ENCODE results near the gene SMIM24.

Gene SMIM24

DNA sequence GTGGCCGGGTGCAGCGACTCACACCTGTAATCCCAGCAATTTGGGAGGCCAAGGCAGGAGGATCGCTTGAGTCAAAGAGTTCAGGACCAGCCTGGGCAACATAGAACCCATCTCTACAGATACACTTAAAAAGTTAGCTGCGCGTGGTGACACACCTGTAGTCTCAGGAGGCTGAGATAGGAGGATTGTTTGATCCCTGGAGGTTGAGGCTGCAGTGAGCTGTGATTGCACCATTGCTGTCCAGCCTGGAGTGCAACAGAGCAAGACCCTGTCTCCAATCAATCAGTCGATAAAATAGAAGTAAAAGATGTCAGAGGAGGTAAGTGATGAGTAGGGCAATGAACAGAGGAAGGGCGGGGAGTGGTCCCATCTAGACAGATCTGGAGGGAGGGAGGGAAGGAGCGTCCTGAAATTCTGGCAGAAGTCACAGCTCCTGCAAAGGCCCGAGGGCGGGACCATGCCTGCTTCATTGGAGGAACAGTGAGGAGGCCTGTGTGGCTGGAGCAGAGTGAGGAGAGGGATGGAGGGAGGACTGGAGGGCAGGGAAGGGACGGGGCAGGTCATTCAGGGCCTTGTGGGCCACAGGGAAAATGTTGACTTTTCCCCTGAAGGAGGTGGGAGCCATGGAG, 9.7 kb downstream of the SMIM24 start:
- DNase-seq: no peak

DNA sequence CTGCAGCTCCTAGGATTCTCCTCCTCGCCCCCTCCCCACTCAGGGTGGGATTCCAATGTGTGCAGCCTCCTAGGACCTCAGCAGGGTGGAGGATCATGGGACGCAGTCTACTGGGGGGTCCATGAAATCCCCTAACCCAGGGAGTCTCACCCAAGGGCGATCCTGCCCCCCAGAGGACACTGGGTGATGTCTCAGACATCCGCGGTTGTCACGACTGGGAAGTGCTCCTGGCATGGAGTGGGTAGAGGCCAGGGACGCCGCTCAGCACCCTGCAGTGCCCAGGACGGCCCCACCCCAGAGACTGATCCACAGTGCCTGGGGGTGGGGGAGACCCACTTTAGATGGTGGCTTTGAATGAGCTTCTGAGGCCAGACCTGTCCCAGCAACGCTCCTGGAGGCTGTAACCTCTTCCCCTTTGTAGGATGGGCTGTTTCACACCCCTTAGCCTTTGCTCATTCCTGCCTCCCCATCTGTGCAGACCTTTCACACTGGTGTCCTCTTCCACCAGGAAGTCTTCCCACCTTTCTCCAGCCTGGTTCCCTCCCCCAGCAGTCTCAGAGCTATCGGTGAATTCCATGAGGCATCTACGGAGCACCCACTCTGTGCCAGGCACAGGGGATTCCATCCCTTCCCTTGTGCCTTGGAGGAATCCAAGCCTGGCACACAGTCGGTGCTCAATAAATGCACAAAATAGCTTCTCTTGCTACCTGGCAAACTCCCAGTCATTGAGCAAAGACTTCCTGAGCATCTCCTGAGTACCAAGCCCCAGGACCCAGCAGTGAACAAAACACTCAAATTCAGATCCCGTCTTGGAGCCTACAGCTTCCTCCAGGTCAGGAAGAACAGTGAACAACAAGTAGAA, 10.5 kb downstream of the SMIM24 start:
- no peak for DNase-seq

DNA sequence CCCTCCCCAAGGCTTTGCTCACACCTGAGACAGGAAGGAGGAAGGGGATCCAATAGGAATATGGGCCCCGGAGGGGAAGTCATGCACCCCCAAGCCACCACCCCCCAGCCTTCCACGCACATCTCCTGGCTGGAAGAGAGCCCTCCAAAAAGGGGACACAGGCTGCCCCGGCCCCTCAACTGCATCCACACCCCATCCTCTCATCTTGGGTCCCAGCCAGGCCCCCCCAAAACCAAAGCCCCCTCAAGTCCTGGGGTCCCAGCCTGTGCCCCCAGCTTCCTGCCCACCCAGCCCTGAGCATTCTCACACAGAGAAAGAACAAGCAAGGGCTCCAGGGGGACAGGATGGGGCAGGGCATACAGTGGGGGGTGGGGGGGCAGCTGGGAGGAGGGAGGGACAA, 12.1 kb downstream of the SMIM24 start:
- DNase-seq: no peak

DNA sequence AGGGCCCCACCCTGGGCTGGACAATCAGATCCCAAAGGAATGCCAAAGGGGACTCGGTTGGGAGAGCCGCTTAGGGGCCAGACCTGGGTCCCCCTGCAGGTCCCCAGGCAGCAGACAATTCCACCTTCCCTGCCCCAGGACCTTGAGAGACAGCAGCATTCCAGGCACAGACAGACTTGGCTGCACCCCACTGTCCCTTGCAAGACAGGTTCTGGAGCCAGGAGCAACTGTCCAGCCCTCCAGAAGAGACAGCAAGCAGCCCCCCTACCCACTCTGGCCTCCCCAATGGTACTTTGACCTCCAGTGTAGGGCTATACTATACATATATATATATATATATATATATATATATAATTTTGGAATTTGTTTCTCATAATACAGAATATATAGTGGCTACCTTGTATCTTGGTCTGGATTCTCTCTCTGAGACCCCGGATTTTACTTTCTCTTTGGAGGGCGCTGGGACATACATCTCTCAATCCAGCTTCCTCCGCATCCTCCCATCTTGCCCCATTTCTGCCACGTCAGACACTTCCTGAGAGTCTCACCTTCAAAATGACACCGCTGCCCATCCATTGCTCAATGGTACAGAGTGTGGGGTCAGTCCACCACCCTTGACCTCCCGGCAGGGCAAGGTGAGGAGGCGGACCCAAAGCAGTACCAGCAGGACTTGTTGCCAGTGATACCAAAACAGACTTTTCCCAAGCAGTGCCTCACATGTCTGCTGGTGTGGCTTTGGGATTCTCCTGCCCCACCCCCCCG, 12.7 kb downstream of the SMIM24 start:
- no peak for DNase-seq

DNA sequence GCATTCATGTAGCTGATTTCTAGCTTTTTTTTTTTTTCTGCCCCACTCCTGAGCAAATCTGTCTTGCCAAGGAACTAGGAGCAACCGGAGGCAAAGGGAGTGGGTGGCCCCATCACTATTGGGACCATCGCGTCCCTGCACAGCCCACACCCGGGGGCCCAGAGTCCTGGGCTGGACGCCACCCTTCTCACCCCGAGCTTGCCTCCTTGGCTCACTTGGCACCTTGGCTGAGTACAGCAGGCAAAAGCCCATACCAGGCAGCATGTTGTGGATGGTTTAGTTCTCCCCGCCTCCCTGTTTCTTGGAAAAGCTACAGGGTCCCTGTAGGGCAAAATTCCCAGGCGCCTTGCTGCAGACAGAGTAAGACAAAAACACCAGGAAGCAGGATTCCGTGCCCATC, 13.7 kb downstream of the SMIM24 start:
- DNase-seq: no peak

DNA sequence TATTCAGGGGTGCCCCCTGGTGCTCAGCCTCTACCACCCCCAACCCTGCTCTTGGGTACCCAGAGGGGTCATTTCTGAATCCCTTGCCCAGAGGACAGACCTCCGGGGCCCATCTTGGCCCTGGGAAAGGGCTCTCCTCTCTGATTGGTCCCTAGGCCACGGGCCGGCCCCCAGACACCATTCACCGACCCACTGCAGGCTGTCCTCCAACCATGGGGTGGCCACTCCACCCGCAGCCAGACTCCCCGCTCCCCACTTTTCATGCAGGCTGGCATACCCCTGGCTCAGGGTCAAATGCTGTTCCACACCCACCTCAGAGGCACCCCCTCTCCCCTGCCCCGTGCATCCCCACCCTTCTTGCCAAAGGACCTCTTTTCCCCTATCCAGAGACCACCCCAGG, 14.8 kb downstream of the SMIM24 start:
- no peak for DNase-seq

DNA sequence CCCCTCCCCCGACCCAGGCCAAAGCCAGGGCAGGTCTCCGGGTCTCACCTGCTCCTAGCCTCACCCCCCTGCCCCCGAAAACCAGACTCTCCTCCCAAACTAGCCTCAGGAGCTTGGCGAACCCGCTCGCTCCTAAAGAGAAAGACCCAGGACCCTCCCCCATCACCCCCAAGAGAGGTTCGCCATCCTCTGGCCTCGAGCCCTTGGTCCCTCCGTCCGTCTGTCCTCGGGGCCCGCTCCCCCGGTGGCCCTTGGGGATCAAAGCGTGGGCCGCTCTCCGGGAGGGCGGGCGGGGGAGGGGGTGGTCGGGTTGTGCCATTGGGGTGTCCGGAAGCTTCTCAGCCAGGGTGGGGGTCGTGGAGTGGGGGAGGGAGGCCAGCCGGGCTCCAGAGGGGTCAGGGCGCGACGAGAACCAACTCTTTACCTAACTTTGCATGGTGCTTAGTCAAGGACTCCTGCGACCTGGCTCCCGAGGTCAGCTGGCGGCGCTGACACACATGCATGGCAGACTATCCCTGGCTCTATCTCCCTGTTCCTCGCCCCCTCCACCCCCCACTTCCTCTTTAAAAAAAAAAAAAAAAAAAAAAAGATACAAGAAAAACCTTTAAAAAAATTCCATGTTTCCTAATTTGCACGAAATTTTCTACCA, 15.6 kb downstream of the SMIM24 start:
- DNase-seq: no peak

DNA sequence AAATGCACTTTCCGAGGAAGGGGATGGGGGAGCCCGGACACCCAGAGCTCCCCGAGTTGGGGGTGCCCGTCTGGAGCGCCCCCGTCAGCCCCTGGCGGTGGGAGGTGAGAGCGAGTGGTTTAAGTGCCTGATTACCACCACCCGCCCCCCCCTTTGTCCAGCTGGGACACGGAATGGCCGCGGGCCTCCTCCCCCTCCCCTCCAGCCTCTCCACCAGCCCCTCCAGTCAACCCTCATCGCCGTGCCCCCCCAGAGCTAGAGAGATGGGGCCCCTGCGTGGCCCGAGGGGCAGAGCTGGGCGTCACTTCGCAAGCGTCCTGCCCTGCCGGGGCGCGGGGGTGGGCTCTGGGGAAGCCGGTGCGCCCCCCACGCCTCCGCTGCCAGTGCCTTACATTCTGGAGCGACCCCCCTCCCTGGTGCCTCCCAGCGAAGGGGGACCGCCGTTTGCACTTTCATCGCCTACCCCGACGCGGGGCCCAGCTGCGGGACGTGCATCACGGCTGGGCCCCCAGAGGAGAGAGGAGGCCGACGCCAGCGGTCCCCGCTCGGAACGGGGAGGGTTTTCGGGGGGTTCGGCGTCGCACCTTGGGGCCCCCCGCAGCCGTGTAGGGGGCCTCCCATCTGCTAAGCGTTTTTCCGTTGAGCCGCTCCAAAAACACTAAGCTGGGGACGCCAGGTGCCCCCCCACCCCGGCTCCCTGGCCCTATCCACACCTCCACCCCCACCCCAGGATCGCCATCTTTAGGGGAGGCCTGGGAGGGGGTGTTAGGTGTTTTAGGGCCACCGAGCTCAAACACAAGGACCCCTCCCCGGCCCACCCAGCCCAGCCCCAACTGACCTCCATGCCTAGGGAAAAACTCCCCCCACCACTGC, 16.4 kb downstream of the SMIM24 start:
- no peak for DNase-seq

DNA sequence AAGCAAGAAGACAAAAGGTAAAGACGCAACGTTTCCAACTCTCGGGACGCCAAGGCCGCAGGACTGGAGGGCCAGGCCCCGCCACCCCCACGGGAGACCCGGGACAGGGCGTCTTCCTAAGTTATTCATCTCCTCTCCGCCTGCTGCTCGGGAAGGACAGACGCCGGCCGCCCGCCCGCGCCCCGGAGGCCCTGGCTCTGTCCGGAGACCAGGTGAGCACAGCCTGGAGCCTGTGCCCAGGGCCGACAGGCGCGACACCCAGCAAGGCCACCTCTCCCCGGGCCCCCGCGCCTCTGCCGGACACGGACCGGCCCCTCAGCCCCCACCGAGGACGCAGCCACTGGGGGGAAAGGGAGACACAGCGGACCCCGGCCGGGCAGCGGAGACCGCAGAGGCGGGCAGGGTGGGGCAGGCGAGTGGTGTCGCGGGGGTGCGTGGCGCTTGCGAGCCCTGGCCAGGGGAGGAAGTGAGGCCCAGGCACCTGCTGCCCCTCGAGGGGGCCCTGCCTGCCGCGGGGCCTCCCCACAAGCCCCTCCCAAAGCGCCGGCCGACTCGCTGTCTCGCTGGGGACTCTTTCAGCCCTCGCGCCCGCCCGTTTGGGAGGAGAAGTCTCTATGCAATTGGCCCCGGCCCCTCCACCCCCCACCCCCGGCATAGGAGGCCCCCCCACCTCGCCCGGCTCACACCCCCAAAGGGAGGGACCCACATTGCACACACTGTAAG, 17.2 kb downstream of the SMIM24 start:
- DNase-seq: no peak

DNA sequence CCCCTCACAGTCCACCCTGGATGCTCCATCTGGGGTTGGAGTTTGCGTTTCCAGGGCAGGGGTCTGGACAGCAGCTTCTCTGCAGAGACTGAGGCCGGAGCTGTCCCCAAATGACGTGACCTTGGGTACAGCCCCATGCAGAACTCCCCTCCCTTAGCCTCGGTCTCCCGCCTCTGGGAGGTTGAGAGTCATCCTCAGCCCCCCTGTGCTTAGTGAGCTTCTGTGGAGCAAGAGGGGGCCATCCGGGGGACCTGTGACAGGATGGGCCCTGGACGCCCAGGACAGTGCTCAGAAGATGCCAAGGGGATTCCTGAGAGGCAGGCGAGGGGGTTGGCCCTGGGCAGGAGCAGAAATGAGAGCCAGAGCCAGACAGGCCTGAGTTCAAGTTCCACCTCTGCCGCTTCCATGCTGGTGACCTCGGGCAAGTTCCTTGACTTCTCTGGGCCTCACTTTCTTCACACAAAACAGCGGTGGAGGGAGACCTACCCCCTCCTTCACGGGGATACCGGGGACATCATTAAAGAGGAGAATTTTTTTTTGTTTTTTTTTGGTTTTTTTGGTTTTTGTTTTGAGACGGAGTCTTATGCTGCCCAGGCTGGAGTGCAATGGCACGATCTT, 20.3 kb downstream of the SMIM24 start:
- no peak for DNase-seq

DNA sequence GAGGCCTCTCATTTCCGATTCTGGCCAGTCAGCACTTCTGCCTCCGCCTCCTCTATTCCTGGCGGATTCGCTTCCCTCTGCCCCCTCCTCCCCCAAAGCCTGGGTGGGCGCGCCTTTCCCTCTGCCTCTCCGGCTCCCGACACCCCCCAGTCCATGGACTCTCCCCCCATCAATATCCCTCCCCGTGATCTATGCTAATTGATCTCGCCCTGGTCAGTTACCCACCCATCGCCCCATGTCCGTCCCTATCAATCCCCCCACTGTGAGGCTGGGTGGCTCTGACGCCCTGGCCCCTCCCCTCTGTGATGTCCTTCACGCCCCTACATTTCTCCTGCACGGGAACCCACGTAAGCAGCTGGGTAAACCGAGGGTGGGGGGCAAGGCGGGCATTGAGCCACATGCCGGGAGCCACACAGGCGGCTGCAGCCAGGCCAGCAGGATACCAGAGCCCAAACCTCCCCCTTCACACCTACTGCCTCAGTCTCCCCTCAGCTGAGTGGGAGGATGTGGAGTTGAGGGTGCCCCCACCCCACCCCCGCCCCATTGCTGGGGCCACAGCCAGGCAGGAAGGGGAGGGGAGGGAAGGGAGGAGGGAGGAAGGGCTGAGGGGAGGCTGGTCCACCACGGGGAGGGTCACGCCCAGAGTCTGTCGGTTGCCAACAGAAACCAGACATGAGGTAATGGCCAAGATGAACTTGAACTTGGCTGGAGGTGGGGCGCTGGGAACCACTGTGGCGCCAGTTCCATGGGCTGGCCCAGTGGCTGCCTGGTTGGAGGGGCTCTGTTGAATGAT, 21.0 kb downstream of the SMIM24 start:
- DNase-seq: no peak

DNA sequence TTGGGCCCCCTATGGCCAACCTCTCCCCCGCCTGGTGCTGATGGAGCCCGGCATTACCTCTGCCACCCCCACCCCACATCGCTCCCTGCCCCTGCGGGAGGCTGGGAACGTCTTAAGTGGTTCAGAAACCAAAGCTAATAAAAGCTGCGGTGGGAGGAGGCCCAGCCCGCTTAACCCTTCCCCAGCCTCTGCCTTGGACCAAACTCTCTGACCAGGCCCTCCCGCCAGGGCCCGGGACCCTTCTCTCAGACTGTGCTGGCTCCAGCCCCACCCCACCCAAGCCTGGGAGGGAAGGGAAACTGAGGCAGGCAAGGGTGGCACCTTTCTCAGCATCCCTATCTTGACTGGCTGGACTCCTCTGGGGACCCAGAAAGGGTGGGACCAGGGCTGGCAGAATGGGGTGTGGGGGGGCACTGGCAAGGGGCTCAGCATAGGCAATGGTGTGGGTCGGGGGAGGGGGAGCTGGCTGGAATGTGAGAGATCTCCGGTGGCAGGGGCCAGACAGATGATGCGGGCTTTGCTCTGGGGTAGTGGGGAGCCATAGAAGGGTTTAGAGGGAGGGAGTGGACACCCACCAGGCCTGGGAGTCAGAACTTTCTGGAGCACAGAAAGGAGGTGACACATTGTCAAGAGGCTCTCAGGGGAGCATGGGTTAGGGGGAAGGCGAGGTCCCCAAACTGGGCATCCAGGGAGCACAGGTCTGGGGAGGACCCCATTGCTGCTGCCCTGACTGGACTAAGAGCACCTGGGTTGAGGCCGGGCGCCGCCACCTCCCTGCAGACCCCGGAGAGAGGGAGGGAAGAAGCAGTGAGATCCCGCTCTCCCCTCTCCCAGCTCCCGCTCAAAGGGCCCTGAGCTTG, 21.9 kb downstream of the SMIM24 start:
- DNase-seq: no peak

DNA sequence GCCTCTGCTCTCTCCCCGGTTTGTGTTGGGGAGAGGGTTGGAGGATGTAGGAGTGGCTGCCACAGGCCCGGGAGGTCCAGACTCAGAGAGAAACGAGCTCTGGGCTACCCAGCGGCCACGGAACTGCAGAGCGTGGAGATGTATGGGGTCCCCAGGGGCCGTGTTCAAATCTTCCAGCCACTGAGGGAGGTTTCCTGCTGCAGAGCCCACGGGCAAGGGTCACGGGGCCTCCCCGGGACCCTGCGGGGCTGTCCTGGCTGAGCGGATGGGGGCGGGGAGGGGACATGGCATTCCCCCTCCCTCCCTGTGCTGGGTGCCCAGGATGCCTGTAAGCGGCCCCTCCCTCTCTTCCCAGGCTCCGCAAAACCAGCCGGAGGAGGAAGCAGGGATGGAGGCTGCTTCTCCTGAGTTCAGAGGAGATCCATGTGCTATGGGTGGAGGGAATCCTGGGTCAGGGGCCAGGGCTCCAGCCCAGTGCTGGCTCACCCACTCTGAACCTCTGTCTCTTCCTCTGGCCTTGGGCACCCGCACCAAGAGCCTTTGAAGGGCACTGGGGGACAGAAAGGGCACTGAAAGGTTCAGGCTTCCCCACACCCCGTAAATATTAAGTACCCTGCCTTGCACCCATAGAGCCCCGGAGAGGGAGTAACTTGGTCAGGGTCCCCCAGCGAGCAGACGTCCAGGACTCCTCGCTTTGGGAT, 22.6 kb downstream of the SMIM24 start:
- DNase-seq: no peak

DNA sequence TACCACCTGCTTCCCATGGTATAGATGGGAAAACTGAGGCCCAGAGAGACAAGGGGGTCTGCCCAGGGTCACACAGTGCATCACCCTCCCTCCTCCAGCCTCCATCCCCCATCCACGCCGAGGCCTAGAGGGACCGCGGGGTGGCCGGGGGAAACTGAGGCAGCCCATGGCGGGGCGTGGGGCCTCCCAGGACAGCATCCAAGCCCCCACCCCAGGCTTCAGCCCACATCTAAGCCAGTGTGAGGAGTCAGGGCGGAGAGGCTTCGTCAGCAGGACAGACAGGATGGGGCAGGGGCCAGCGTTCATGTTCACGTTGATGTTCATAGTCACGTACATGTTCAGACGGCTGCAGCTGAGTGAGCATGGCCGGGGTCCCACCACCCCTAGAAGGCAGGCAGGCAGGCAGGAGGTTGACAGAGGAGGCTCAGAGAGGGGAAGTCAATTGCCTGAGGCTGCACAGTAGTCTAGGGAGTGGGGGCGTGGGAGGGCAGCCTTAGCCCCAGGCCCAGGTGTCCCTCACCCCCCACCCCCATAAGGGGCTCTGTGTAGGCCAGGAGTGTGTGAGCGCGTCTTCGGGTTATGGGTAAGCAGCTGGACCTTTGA, 23.3 kb downstream of the SMIM24 start:
- no peak for DNase-seq

DNA sequence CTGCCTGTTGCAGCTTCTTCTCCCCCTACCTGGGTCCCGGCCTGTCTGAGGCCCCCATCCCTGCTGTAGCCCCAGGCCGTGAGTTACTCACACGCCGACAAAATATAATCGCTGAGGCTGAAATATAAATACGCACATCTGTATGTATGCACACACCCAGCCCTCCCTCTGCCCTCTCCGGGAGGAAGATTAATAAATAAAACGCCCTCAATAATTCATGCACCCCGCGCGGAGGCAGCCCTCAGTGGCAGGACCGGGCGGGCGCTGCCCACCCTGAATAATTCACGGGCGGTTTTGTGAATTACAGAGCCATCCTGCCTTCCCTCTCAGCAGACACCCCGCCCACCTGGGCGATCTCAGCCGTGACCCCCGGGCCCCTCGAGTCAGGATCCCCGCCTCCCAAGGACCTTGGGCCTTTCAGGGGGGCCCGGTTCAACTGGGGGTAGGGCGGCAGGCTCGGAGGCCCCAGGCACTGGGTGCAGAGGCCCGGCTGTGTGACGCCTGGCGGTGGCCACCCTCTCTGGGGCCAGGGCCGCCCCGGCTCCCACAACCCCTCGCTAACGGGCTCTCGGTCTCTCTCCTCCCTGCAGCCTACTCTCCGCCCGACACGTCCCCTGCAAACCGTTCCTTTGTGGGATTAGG, 24.2 kb downstream of the SMIM24 start:
- DNase-seq: no peak

DNA sequence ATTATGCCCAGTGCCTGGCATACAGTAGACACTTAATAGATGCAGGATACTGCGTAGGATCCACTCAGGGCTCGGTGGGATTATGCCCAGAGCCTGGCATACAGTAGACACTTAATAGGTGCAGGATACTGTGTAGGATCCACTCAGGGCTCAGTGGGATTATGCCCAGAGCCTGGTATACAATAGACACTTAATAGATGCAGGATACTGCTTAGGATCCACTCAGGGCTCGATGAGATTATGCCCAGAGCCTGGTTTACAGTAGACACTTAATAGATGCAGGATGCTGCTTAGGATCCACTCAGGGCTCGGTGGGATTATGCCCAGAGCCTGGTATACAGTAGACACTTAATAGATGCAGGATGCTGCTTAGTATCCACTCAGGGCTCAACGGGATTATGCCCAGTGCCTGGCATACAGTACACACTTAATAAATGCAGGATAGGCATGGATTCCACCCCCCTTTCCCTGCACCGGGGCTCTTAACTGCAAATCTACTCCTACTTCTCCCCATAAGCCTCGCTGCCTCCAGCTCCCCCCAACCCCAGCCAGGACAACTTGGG, 24.9 kb downstream of the SMIM24 start:
- no peak for DNase-seq

DNA sequence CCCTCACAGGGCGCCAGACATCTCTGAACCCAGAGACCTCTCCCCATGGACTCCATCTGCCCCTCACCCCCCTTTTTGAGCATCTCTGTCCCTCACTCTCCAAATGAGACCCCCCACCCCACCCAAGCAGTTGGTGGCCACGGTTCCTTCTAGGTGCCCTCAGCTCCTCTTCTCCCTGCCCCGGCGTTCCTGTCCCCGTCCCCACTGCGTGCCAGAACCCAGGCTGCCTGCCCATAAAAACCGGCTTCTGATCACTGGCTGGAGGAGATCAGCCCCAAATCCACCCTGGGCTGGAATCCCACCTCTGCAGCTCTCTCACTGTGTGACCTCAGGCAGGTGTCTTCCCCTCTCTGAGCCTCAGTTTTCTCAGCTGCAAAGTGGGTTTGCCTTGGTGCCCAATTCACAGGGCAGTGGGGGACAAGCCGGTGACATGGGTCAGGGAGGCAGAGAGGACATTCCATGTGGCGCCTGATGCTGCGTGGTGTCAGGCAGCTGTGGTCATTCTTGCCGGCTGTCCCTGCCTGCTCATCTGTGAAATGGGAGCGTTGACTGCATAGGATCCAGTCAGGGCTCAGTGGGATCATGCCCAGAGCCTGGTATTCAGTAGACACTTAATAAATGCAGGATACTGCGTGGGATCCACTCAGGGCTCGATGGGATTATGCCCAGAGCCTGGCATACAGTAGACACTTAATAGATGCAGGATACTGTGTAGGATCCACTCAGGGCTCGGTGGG, 25.5 kb downstream of the SMIM24 start:
- DNase-seq: no peak
